Small intestine (tissue), 7 donors: ENCODE data around the gene RHBG. TPM values are rescaled to one million over a fixed set of nuclear protein-coding genes. Genes with fewer than 3 reads are reported as not detected.

Experiments
- DNase-seq, 2 donors: peaks; one replicate each; pipeline versions ENCODE4 v3.0.0 to v3.0.0-alpha.2; 2013
- FAIRE-seq: peaks from 2 replicates; lab custom pipeline; 2012; peaks lifted over from hg19 to GRCh38; lab: Jason Lieb, UNC
- H3K27ac ChIP-seq, 3 donors: one replicate each; pipeline ENCODE4 v1.5.1; 2013; ENCODE audit warnings: low read length in 2 of 3, mild to moderate bottlenecking in 2 of 3, control low read depth in 1 of 3, inconsistent platforms in 1 of 3, low read depth in 1 of 3, moderate library complexity in 1 of 3
- H3K27me3 ChIP-seq, 3 donors: one replicate each; pipeline ENCODE4 v1.6.1; 2013; ENCODE audit warnings: low read length in 3 of 3, inconsistent platforms in 1 of 3; ENCODE audit not compliant: control insufficient read depth in 3 of 3, insufficient read depth in 3 of 3
- H3K36me3 ChIP-seq, 3 donors: one replicate each; pipeline ENCODE4 v1.6.1; 2013; ENCODE audit warnings: low read length in 3 of 3, inconsistent platforms in 1 of 3, low read depth in 1 of 3, mild to moderate bottlenecking in 1 of 3, moderate library complexity in 1 of 3; ENCODE audit not compliant: control insufficient read depth in 3 of 3, insufficient read depth in 2 of 3
- H3K4me1 ChIP-seq, 3 donors: one replicate each; pipeline ENCODE4 v1.6.1; 2013; ENCODE audit warnings: low read length in 2 of 3, inconsistent platforms in 1 of 3, low read depth in 1 of 3, mild to moderate bottlenecking in 1 of 3, moderate library complexity in 1 of 3; ENCODE audit not compliant: control insufficient read depth in 3 of 3, insufficient read depth in 2 of 3
- H3K4me3 ChIP-seq, 3 donors: one replicate each; pipeline ENCODE4 v1.5.1; 2013; ENCODE audit warnings: low read length in 3 of 3, control low read depth in 1 of 3, inconsistent platforms in 1 of 3, low read depth in 1 of 3, mild to moderate bottlenecking in 1 of 3, moderate library complexity in 1 of 3
- H3K9me3 ChIP-seq, 2 donors: one replicate each; pipeline ENCODE4 v1.6.1; 2013; ENCODE audit warnings: low read depth in 1 of 2, low read length in 1 of 2; ENCODE audit not compliant: control insufficient read depth in 2 of 2, insufficient read depth in 1 of 2
- WGBS, 3 donors: extraction: QIAGEN DNeasy Blood & Tissue Kit; methylation state at CpG; one replicate each; pipeline ENCODE4 v1.1.7; 2013; 5-methylcytosine and 5-hydroxymethylcytosine counted together
- polyA plus RNA-seq, 4 donors: library from polyadenylated mRNA; stranded (reverse) in 3 of 4; unstranded in 1 of 4; fragments of 200-250 nt in 3 of 4; fragments of 120-200 nt in 1 of 4; gene quantifications; one replicate each; pipeline versions ENCODE4 v1.2.1 to v1.2.3, GENCODE V29; 2013
- donor health status: healthy with polysubstance abuse.
- donor health status: control.
- donor health status: control.
- donor health status: Bipolar disorder and iron deficiency.
- donor health status: healthy.

Gene RHBG
- polyA plus RNA-seq, 4 donors: 0.27 to 55.2 (median 2.7) TPM

- FAIRE-seq: no peak
These were observed 50.8 kb downstream of the RHBG start for GRCh38 chr1:156419854-156420204.

DNA sequence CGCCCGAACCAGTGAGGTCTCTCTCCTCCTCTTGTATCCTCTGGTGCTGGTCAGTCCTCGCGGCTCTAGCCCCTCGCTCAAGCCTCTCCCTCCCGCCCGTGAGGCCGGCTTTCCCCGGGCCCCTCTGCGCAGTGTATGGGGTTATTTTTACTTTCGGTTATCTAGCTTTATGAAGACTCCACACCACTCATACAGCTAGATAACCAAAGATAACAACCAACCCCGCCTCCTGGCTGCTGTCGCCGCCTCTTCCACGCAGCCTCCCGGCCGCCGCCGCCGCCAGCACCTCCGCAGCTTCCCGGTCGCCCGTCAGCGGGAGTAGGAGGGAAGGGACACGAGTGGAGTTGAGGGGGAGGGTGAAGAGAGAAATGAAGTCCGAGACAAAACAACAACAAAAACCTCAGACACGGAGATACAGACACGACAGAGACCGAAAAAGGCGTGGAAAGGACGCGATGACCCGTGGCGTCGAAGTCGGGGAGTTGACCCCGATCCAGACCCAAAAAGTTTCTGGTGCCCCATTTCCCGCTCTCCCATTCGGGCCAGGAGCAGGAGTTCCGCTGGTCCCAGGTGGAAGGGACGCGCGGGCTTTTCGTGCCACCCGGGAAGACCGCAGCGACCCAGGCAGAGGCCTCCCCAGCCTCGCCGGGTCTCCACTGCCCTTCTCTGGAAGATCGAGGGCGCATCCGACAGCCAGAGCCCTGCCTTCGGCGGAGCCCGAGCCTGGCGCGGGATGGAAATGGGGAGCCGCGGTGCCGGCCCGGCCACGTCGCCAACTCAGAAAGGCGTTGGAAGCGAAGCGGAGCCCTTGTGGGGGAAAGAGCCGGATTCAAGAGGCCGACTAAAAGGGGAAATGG, 51.4 kb downstream of the RHBG start:
- Histone ChIP-seq H3K27ac (no peak overlapping the region), H3K4me1 (peaks cover 0 to 21% (median 0%) of the 10 kb centered on the region in 3 donors), H3K4me3 (peak overlapping the region in 1 of 3 donors; percentile 39), H3K9me3 (no peaks in the 10 kb centered on the region), H3K27me3 (peaks cover 3 to 97% (median 40%) of the 10 kb centered on the region in 3 donors), H3K36me3 (no peaks in the 10 kb centered on the region)
- 2 to 4% (median 3%) methylated on average over 69 of the region's 69 CpGs for WGBS, 3 donors
- FAIRE-seq (no peak), DNase-seq (peak in 1 of 2 donors; percentile 16)

More at GRCh38 chr1:156419854-156420204, 50.8 kb downstream of the RHBG start:
- H3K27me3 ChIP-seq: peaks cover 3 to 98% (median 35%) of the 10 kb centered on the region in 3 donors
- peaks cover 0 to 21% (median 0%) of the 10 kb centered on the region in 3 donors for H3K4me1 ChIP-seq
- no peak overlapping the region for H3K27ac ChIP-seq
- no peaks in the 10 kb centered on the region for H3K9me3 ChIP-seq
- WGBS, 3 donors: 25 to 40% (median 30%) methylated on average over 5 of the region's 5 CpGs
- peak overlapping the region in 1 of 3 donors; percentile 39 for H3K4me3 ChIP-seq
- no peak for DNase-seq
- H3K36me3 ChIP-seq: no peaks in the 10 kb centered on the region

DNA sequence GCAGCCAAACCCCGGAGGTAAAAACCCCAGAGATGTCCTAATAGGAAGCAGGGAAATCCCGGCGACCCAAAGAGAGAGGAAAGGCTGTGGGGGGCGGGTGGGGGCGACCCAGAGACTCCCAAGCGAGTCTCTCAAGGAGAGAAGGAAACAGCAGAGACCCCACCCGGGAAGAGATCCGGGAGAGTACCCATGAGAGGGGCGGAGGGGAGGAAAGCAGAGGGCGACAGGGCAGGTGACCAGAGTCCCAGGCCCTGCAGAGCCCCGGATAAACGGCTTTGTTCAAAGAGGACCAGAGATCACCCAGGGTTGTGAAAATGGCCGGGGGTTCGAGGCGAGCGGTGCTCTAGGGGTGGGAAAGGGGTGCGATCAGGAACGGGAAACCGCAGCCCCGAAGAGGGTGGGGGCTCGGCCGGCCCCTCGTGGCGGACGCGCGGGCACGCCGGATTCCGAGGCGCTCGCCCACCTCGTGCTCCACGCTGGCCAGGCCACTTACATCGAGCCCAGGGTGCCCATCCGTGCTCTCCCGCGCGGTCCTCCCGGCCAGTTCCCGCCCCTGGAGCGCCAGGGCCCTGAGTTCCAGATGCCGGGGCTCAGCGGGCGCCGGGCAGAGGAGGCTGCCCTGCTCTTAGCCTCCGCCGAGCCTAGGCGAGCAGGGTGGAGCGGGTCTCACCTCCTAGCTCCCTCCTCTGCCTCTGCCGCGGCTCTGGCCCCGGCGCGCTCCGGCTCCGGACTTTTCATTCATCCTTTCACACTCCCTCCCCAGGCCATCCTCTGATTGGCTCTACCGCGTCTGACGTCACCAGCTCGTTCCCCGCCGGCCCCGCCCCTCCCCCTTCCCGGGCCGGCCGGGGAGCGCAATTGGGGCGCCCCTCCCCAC, 52.3 kb downstream of the RHBG start:
- FAIRE-seq (no peak), DNase-seq (peak; percentile 71 to 76)
- Histone ChIP-seq H3K36me3 (no peaks in the 10 kb centered on the region), H3K4me1 (peaks cover 0 to 21% (median 0%) of the 10 kb centered on the region in 3 donors), H3K4me3 (peak overlapping the region in 2 of 3 donors; percentile 7 to 39), H3K27ac (no peak overlapping the region), H3K9me3 (no peaks in the 10 kb centered on the region), H3K27me3 (peaks cover 6 to 95% (median 46%) of the 10 kb centered on the region in 3 donors)
- WGBS, 3 donors: 0 to 1% (median 1%) methylated on average over 61 to 69 of the region's 69 CpGs

DNA sequence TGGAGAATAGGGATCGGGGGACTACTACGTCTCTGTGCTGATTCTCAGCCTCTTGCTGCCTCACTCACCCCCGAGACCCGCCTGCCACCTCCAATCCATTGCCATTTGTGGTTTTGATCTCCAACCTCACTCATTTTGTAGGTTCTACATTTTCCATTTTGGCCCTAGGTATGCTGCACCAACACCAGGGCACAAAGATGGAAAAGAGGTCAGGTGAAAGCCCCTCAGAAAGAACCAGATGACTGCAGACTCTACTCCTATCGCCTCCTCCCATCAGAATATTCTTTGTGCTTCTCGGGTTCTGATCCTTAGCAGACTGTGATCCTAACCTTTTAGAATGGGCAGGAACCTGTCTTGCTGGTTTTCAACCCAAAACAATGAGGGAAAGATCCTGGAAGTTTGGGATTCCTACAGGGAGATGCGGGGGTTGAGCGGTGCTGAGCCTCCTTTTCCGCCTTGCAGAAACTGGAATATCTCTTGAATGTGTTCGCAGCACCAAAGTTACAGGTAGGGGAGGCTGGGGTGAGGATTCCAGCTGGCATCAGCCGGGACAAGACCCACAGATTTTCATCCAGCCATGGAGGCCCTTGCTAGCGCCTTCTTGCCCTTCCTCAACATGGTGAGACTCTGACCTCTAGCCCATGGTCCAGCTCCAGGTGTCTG, 53.1 kb downstream of the RHBG start:
- peak; percentile 23 to 26 for DNase-seq
- Histone ChIP-seq H3K36me3 (no peaks in the 10 kb centered on the region), H3K4me1 (peaks cover 0 to 21% (median 0%) of the 10 kb centered on the region in 3 donors), H3K4me3 (peak overlapping the region in 2 of 3 donors; percentile 7 to 39), H3K9me3 (no peaks in the 10 kb centered on the region), H3K27ac (no peak overlapping the region), H3K27me3 (peaks cover 6 to 96% (median 52%) of the 10 kb centered on the region in 3 donors)
- WGBS, 3 donors: 9 to 17% (median 15%) methylated on average over 12 of the region's 12 CpGs
- no peak for FAIRE-seq

GRCh38 chr1:156422602-156423091, 53.6 kb downstream of the RHBG start:
- FAIRE-seq (no peak), DNase-seq (peak in 1 of 2 donors; percentile 32)
- Histone ChIP-seq H3K9me3 (no peaks in the 10 kb centered on the region), H3K36me3 (no peaks in the 10 kb centered on the region), H3K27me3 (peaks cover 6 to 96% (median 52%) of the 10 kb centered on the region in 3 donors), H3K27ac (no peak overlapping the region), H3K4me3 (no peak overlapping the region), H3K4me1 (peaks cover 0 to 21% (median 0%) of the 10 kb centered on the region in 3 donors)
- WGBS, 3 donors: 15 to 24% (median 21%) methylated on average over 15 of the region's 15 CpGs

DNA sequence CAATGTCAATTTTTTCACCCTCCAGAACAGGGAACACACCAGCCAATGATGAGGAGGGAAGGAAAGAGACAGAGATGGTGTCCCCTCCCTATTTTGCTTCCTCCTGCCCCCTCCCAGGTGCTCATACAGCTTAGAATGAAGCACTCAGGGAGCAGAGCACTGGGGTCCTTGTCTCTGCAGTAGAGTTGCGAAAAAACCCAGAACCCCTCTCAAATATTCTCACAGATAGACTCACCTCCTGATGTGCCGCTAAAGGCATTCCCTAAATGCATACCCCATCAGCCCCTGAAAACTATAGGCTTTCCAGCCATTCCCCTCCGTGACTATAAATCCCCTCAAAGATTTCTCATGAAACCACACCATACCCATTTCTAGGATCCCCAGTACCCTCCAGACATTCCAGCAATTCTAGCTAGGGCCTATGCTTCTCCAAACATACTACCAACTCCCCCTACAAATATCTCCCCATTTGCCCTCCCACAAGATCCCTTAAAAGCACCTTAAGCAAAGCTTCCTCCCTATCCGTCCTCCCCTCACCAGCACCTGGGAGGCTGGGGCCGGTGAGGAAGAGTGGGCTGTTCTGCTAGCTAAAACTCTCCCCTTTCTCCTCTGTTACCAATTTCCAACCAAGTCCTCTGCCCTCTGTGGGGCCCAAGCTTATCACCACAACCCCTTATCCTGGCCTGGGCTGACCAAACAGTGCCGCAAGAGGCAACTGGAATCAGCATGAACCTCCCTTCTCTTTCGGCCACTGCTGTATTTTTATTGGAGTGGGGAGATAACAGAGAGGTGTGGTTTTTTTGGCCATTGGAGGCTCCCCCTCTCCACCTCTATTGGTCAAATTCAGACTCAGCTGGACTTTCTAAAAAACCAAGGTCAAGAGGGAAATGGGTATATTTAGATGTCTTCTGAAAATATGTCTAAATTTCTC, 54.7 kb downstream of the RHBG start:
- DNase-seq (no peak), FAIRE-seq (no peak)
- 40 to 52% (median 41%) methylated on average over 7 of the region's 7 CpGs for WGBS, 3 donors
- Histone ChIP-seq H3K27me3 (peaks cover 6 to 96% (median 48%) of the 10 kb centered on the region in 3 donors), H3K4me3 (no peak overlapping the region), H3K27ac (no peak overlapping the region), H3K36me3 (no peaks in the 10 kb centered on the region), H3K4me1 (peaks cover 0 to 21% (median 0%) of the 10 kb centered on the region in 3 donors), H3K9me3 (no peaks in the 10 kb centered on the region)

GRCh38 chr1:156424806-156425432, 55.9 kb downstream of the RHBG start:
- FAIRE-seq (no peak), DNase-seq (no peak)
- 70 to 78% (median 73%) methylated on average over 10 of the region's 10 CpGs for WGBS, 3 donors
- peaks cover 0 to 21% (median 0%) of the 10 kb centered on the region in 3 donors for H3K4me1 ChIP-seq
- no peaks in the 10 kb centered on the region for H3K36me3 ChIP-seq
- no peak overlapping the region for H3K27ac ChIP-seq
- no peaks in the 10 kb centered on the region for H3K9me3 ChIP-seq
- no peak overlapping the region for H3K4me3 ChIP-seq
- peaks cover 9 to 96% (median 60%) of the 10 kb centered on the region in 3 donors for H3K27me3 ChIP-seq
